SK-N-SH (cell line): ENCODE measurements around the gene DDRGK1.

Experiments
- CTCF ChIP-seq: fragments of 200-600 bp; sonication (generic); IDR thresholded peaks from 2 replicates; pipeline ENCODE4 v1.6.1; 2017; ENCODE audit warnings: antibody characterized with exemption, mild to moderate bottlenecking, moderate library complexity
- EZH2phosphoT487 ChIP-seq: fragments of 200-600 bp; sonication (generic); IDR thresholded peaks from 2 replicates; pipeline ENCODE4 v1.6.1; 2017; ENCODE audit warnings: low read depth, mixed run types, mild to moderate bottlenecking, antibody characterized with exemption, moderate library complexity, borderline replicate concordance
- FOSL2 ChIP-seq: IDR thresholded peaks from 2 replicates; pipeline ENCODE4 v1.4.0; 2012; ENCODE audit warnings: low read depth, mild to moderate bottlenecking, moderate library complexity, borderline replicate concordance
- JUND ChIP-seq: IDR thresholded peaks from 2 replicates; pipeline ENCODE4 v1.4.0; 2012
- MEF2A ChIP-seq: IDR thresholded peaks from 2 replicates; pipeline ENCODE4 v1.4.0; 2012; ENCODE audit warnings: low read depth, borderline replicate concordance
- POLR2AphosphoS5 ChIP-seq: IDR thresholded peaks from 2 replicates; pipeline ENCODE4 v1.6.1; 2012; ENCODE audit warnings: low read depth, low read length
- RCOR1 ChIP-seq: fragments of 150-350 bp; IDR thresholded peaks from 2 replicates; pipeline ENCODE4 v1.6.1; 2017; ENCODE audit warnings: antibody characterized with exemption, low read length
- RXRA ChIP-seq: IDR thresholded peaks from 2 replicates; pipeline ENCODE4 v1.4.0; 2012; ENCODE audit warnings: low read depth, mild to moderate bottlenecking, borderline replicate concordance
- SIN3A ChIP-seq: IDR thresholded peaks from 2 replicates; pipeline ENCODE4 v1.6.1; 2012; ENCODE audit warnings: low read depth, mild to moderate bottlenecking, low read length, moderate library complexity, borderline replicate concordance
- SMC3 ChIP-seq: IDR thresholded peaks from 2 replicates; pipeline ENCODE4 v1.6.1; 2012; ENCODE audit warnings: low read depth, low read length, improper control_type of control experiment
- USF2 ChIP-seq: fragments of 150-350 bp; IDR thresholded peaks from 2 replicates; pipeline ENCODE4 v1.6.1; 2017; ENCODE audit warnings: antibody characterized with exemption, low read length, low read depth, borderline replicate concordance

DNA sequence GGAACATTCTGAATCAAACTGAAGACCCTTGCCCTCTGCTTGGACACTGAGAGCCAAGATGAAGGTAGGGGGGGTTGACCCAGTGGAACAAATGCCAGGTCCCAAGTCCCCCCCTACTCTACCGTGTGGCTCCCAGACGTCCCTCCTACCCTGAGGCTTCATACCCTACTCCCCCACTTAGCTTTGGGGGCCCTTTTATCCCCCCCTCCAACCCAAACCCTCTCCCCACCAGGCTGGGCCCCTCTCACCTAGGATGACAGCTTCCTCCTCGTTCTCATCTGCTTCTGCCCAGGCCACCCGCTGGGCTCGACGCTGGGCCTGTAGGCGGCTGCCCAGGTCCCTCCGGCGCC, 1.5 kb downstream of the DDRGK1 start:
- no peak for TF ChIP-seq POLR2AphosphoS5
- TF ChIP-seq RXRA: no peak
- TF ChIP-seq CTCF: no peak
- no peak for TF ChIP-seq RCOR1
- no peak for TF ChIP-seq EZH2phosphoT487
- TF ChIP-seq MEF2A: no peak
- no peak for TF ChIP-seq JUND
- TF ChIP-seq USF2: no peak
- TF ChIP-seq FOSL2: no peak
- no peak for TF ChIP-seq SMC3
- TF ChIP-seq SIN3A: no peak
